Neural cell (in vitro differentiated cells): Measurements from ENCODE around the gene RYR1.

Source experiments
- EP300 ChIP-seq: fragments of 450-650 bp; conservative IDR thresholded peaks from 2 replicates; pipeline ENCODE4 v1.6.1; 2014; ENCODE audit warnings: antibody characterized with exemption, mild to moderate bottlenecking, moderate library complexity; ENCODE audit not compliant: poor library complexity, severe bottlenecking
- EZH2 ChIP-seq: fragments of 200-600, 300-800 bp; shearing (Covaris generic), sonication (generic); IDR thresholded peaks from 2 replicates; pipeline ENCODE4 v1.6.1; 2014; ENCODE audit warnings: antibody characterized with exemption, low read length, borderline replicate concordance, mild to moderate bottlenecking; ENCODE audit not compliant: insufficient read depth, poor library complexity, severe bottlenecking
- MXI1 ChIP-seq: fragments of 450-650 bp; conservative IDR thresholded peaks from 2 replicates; pipeline ENCODE4 v1.6.1; 2014; ENCODE audit warnings: antibody characterized with exemption, mild to moderate bottlenecking; ENCODE audit not compliant: poor library complexity, severe bottlenecking
- POLR2AphosphoS5 ChIP-seq: IDR thresholded peaks from 2 replicates; pipeline ENCODE4 v1.6.1; 2012
- TF ChIP-seq, protein P1 (sequence below): fragments of 450-650 bp; IDR thresholded peaks from 2 replicates; pipeline ENCODE4 v1.5.1; 2014; ENCODE audit warnings: antibody characterized with exemption, mild to moderate bottlenecking, moderate library complexity; ENCODE audit not compliant: poor library complexity, severe bottlenecking
- TF ChIP-seq, protein P2 (sequence below): IDR thresholded peaks from 2 replicates; pipeline ENCODE4 v1.6.1; 2012; ENCODE audit warnings: borderline replicate concordance

DNA sequence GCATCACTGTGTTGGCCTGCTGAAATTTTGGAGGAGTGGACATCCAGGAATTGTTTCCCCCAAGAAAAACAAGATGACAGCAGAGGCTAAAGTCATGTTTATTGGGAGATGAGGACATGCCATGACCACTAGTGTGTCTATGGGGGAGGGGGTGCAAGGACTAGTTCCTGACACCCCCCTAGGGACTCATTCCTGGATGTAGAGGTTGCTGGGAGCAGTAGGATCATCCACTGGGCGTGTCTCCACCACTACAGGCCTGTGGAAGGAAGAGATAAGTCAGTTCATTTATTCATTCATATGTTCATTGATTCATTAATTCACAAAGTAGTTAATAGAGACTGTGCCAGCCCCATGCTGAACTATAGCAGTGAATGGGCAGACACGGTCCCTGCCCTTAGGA, 154.1 kb downstream of the RYR1 start:
- TF ChIP-seq EZH2 (no peak), EP300 (no peak), POLR2AphosphoS5 (no peak), MXI1 (no peak)
- TF ChIP-seq, protein P1, sequence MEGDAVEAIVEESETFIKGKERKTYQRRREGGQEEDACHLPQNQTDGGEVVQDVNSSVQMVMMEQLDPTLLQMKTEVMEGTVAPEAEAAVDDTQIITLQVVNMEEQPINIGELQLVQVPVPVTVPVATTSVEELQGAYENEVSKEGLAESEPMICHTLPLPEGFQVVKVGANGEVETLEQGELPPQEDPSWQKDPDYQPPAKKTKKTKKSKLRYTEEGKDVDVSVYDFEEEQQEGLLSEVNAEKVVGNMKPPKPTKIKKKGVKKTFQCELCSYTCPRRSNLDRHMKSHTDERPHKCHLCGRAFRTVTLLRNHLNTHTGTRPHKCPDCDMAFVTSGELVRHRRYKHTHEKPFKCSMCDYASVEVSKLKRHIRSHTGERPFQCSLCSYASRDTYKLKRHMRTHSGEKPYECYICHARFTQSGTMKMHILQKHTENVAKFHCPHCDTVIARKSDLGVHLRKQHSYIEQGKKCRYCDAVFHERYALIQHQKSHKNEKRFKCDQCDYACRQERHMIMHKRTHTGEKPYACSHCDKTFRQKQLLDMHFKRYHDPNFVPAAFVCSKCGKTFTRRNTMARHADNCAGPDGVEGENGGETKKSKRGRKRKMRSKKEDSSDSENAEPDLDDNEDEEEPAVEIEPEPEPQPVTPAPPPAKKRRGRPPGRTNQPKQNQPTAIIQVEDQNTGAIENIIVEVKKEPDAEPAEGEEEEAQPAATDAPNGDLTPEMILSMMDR: no peak
- TF ChIP-seq, protein P2, sequence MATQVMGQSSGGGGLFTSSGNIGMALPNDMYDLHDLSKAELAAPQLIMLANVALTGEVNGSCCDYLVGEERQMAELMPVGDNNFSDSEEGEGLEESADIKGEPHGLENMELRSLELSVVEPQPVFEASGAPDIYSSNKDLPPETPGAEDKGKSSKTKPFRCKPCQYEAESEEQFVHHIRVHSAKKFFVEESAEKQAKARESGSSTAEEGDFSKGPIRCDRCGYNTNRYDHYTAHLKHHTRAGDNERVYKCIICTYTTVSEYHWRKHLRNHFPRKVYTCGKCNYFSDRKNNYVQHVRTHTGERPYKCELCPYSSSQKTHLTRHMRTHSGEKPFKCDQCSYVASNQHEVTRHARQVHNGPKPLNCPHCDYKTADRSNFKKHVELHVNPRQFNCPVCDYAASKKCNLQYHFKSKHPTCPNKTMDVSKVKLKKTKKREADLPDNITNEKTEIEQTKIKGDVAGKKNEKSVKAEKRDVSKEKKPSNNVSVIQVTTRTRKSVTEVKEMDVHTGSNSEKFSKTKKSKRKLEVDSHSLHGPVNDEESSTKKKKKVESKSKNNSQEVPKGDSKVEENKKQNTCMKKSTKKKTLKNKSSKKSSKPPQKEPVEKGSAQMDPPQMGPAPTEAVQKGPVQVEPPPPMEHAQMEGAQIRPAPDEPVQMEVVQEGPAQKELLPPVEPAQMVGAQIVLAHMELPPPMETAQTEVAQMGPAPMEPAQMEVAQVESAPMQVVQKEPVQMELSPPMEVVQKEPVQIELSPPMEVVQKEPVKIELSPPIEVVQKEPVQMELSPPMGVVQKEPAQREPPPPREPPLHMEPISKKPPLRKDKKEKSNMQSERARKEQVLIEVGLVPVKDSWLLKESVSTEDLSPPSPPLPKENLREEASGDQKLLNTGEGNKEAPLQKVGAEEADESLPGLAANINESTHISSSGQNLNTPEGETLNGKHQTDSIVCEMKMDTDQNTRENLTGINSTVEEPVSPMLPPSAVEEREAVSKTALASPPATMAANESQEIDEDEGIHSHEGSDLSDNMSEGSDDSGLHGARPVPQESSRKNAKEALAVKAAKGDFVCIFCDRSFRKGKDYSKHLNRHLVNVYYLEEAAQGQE: no peak
